ENCODE data around the gene FAM114A2. TPM values are rescaled to one million over a fixed set of nuclear protein-coding genes. Genes with fewer than 3 reads are reported as not detected.

The FAM114A2 gene
- total RNA-seq, 1 experiment from 2014 or later, result 19.8 TPM

GRCh38 chr5:154058055-154059038 lies 19.6 kb upstream of the FAM114A2 start:
- peak; percentile 52 for DNase-seq (ENCODE audit: low read depth, low spot score)
- H3K4me3 ChIP-seq (replicated peaks in 1 of 2; ENCODE audit: low read depth in 1 of 2, low read length in 2 of 2), result no peak overlapping the region
- no peaks in the 10 kb centered on the region for H3K9me3 ChIP-seq (ENCODE audit: control insufficient read depth in 1 of 2, insufficient read depth in 1 of 2, low read depth in 1 of 2, low read length in 2 of 2)
- no peaks in the 10 kb centered on the region for H3K36me3 ChIP-seq (ENCODE audit: control insufficient read depth in 1 of 2, insufficient read depth in 2 of 2, low read length in 2 of 2)
- peaks cover 5% of the 10 kb centered on the region; the same call in 1 of the 2 replicates for H4K20me1 ChIP-seq (ENCODE audit: insufficient read depth)
- no TSS peak for BruUV-seq (replicated peaks)
- no peak overlapping the region for H3K9ac ChIP-seq (ENCODE audit: low read length)
- no peaks in the 10 kb centered on the region; the same call in 1 of the 2 replicates for H3K27me3 ChIP-seq (ENCODE audit: insufficient read depth, low read length)
- intact Hi-C loops (cut with micrococcal nuclease), result no loop called here
- TF ChIP-seq ZFX (IDR thresholded peaks at IDR 0.05) (no peak), CEBPB (IDR thresholded peaks at IDR 0.05; ENCODE audit: low read depth) (no peak), CBX3 (IDR thresholded peaks at IDR 0.05; ENCODE audit: low read depth) (no peak), JUND (IDR thresholded peaks at IDR 0.05) (0 out of 2 replicates have a peak, but pooled peaks have one; percentile 16), ELF1 (IDR thresholded peaks at IDR 0.05; ENCODE audit: borderline replicate concordance, low read depth) (no peak), ZBTB33 (IDR thresholded peaks at IDR 0.05; ENCODE audit: extremely low read depth, insufficient replicate concordance, low read length) (no peak), SRF (IDR thresholded peaks at IDR 0.05; ENCODE audit: low read depth) (no peak), SIN3A (IDR thresholded peaks at IDR 0.05; ENCODE audit: low read depth) (no peak), REST (IDR thresholded peaks at IDR 0.05; ENCODE audit: low read depth) (no peak), RAD21 (IDR thresholded peaks at IDR 0.05; ENCODE audit: low read depth) (no peak), TCF7L2 (IDR thresholded peaks at IDR 0.05; ENCODE audit: borderline replicate concordance, extremely low read depth, insufficient read depth, insufficient read length) (peak; percentile 48), SP1 (IDR thresholded peaks at IDR 0.05; ENCODE audit: low read depth) (0 out of 2 replicates have a peak, but pooled peaks have one; percentile 8), EGR1 (IDR thresholded peaks at IDR 0.05; ENCODE audit: low read depth) (no peak), ATF3 (IDR thresholded peaks at IDR 0.05) (no peak), EZH2phosphoT487 (IDR thresholded peaks at IDR 0.05; ENCODE audit: borderline replicate concordance) (no peak), FOSL1 (IDR thresholded peaks at IDR 0.05; ENCODE audit: low read depth) (peak; percentile 30; the same call in 1 of the 2 replicates)
- H3K9me2 ChIP-seq (ENCODE audit: insufficient read depth), result no peaks in the 10 kb centered on the region
- H3K27ac ChIP-seq (ENCODE audit: low read depth, low read length), result no peak overlapping the region; the same call in 1 of the 2 replicates
- peaks cover 14 to 20% of the 10 kb centered on the region in 2 experiments for H3K4me1 ChIP-seq (ENCODE audit: control insufficient read depth in 1 of 2, insufficient read depth in 2 of 2, low read length in 2 of 2)
- peak overlapping the region; percentile 36 for H3K4me2 ChIP-seq (ENCODE audit: low read length)
- peak; percentile 86 for ATAC-seq
- RAD21 ChIA-PET (ENCODE audit: low non-redundant PET in 1 of 2, low total read pairs in 2 of 2, uncharacterized antibody in 2 of 2, unreplicated experiment in 2 of 2), result interaction anchor here in 1 of 2 experiments (0.8 kb wide), 1 partner anchor 14 kb away, joined by 5 read pairs; no protein-coding TSS in a partner anchor
- CTCF ChIA-PET, result interaction anchor here (1.1 to 1.6 kb wide), 4 partner anchors 14 to 347 kb away, joined by 3 to 14 read pairs (median 4); no protein-coding TSS in a partner anchor
- H2AFZ ChIP-seq (ENCODE audit: low read depth, low read length, poor library complexity, severe bottlenecking), result no peak overlapping the region
- POLR2A ChIA-PET, result interaction anchor here (1.8 kb wide), 1 partner anchor 19 kb away, joined by 4 read pairs; the partner anchor contains the start of genes FAM114A2 and MFAP3
- no peaks in the 10 kb centered on the region for H3K79me2 ChIP-seq (ENCODE audit: insufficient read depth, low read length)
